GM19467 (cell line): ENCODE measurements around the gene CDC14C.

Experiments used
- ATAC-seq: cut with Tn5 transposase; IDR thresholded peaks from one replicate; pipeline ENCODE4 v1.9.1; 2021; ENCODE audit warnings: mild to moderate bottlenecking, moderate library complexity; ENCODE audit not compliant: unreplicated experiment

Gene CDC14C

GRCh38 chr7:48971173-48971572, 46.8 kb downstream of the CDC14C start:
- ATAC-seq, result no peak

GRCh38 chr7:48976253-48976652, 51.9 kb downstream of the CDC14C start:
- ATAC-seq, result no peak

GRCh38 chr7:48976850-48977249, 52.5 kb downstream of the CDC14C start:
- no peak for ATAC-seq
